HL-60 (cell line): ENCODE results near the gene SLC35C1.

Experiments used
- DNase-seq, 2 experiments: peaks; one replicate each; pipeline ENCODE4 v3.0.0-alpha.2; 2010 to 2020; ENCODE audit warnings: low read depth in 1 of 2, low spot score in 1 of 2
- H3K27ac ChIP-seq: fragments of 250-450 bp; sonication (Bioruptor Pico); replicated peaks from 2 replicates; pipeline ENCODE4 v1.5.1; 2020; ENCODE audit warnings: mild to moderate bottlenecking, moderate library complexity
- H3K27me3 ChIP-seq: fragments of 250-450 bp; sonication (Bioruptor Pico); 2 replicates; pipeline ENCODE4 v1.5.1; 2021; ENCODE audit warnings: mild to moderate bottlenecking, moderate library complexity; ENCODE audit not compliant: insufficient read depth, poor library complexity, severe bottlenecking
- H3K4me3 ChIP-seq: replicated peaks from 2 replicates; pipeline ENCODE4 v1.5.1; 2011; ENCODE audit warnings: mild to moderate bottlenecking, control low read depth, low read length; ENCODE audit not compliant: insufficient read depth
- GABPA ChIP-seq: IDR thresholded peaks from 2 replicates; pipeline ENCODE4 v1.6.1; 2012; ENCODE audit warnings: low read depth
- POLR2AphosphoS5 ChIP-seq: IDR thresholded peaks from 2 replicates; pipeline ENCODE4 v1.6.1; 2012; ENCODE audit warnings: low read depth
- SPI1 ChIP-seq: IDR thresholded peaks from 2 replicates; pipeline ENCODE4 v1.6.1; 2012; ENCODE audit warnings: low read depth, mild to moderate bottlenecking, borderline replicate concordance
- TF ChIP-seq, protein P1 (sequence below): IDR thresholded peaks from 2 replicates; pipeline ENCODE4 v1.6.1; 2012; ENCODE audit warnings: low read depth; ENCODE audit not compliant: insufficient replicate concordance
- TF ChIP-seq, protein P2 (sequence below): IDR thresholded peaks from one replicate; pipeline ENCODE4 v1.5.1; 2011; ENCODE audit warnings: low read length, control low read depth, inconsistent platforms; ENCODE audit not compliant: insufficient read depth

SLC35C1 gene

GRCh38 chr11:45791524-45791923 lies 13.4 kb upstream of the SLC35C1 start:
- DNase-seq, result no peak
- no peak overlapping the region for H3K4me3 ChIP-seq
- no peaks in the 10 kb centered on the region for H3K27me3 ChIP-seq

DNA sequence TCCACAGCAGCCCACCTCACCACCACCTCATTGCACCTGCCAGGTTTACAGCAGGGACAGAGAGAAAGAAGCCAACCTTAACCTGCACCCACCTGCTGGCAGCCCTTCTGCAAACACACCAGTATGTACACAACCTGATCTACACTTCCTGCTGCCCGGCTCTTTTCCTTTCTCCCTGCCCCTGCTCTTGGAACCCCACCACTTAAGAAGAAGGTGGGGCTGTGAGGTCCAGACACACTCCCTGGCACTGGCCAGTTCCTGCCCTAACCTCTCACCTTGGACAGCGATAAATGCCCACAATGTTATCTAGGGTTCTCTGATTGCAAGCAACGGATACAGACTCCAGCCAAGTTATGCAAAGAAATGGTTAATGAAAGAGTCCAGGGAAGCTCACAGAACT lies 10.8 kb upstream of the SLC35C1 start:
- no peaks in the 10 kb centered on the region for H3K27me3 ChIP-seq
- H3K27ac ChIP-seq, result no peak overlapping the region
- H3K4me3 ChIP-seq, result no peak overlapping the region
- TF ChIP-seq, protein P1, sequence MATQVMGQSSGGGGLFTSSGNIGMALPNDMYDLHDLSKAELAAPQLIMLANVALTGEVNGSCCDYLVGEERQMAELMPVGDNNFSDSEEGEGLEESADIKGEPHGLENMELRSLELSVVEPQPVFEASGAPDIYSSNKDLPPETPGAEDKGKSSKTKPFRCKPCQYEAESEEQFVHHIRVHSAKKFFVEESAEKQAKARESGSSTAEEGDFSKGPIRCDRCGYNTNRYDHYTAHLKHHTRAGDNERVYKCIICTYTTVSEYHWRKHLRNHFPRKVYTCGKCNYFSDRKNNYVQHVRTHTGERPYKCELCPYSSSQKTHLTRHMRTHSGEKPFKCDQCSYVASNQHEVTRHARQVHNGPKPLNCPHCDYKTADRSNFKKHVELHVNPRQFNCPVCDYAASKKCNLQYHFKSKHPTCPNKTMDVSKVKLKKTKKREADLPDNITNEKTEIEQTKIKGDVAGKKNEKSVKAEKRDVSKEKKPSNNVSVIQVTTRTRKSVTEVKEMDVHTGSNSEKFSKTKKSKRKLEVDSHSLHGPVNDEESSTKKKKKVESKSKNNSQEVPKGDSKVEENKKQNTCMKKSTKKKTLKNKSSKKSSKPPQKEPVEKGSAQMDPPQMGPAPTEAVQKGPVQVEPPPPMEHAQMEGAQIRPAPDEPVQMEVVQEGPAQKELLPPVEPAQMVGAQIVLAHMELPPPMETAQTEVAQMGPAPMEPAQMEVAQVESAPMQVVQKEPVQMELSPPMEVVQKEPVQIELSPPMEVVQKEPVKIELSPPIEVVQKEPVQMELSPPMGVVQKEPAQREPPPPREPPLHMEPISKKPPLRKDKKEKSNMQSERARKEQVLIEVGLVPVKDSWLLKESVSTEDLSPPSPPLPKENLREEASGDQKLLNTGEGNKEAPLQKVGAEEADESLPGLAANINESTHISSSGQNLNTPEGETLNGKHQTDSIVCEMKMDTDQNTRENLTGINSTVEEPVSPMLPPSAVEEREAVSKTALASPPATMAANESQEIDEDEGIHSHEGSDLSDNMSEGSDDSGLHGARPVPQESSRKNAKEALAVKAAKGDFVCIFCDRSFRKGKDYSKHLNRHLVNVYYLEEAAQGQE, result peak; percentile 77
- TF ChIP-seq GABPA, result no peak
- no peak for DNase-seq

More at GRCh38 chr11:45791524-45791923, 13.4 kb upstream of the SLC35C1 start:
- TF ChIP-seq GABPA (no peak), POLR2AphosphoS5 (no peak), SPI1 (no peak)
- TF ChIP-seq, protein P1, result no peak
- TF ChIP-seq, protein P2, sequence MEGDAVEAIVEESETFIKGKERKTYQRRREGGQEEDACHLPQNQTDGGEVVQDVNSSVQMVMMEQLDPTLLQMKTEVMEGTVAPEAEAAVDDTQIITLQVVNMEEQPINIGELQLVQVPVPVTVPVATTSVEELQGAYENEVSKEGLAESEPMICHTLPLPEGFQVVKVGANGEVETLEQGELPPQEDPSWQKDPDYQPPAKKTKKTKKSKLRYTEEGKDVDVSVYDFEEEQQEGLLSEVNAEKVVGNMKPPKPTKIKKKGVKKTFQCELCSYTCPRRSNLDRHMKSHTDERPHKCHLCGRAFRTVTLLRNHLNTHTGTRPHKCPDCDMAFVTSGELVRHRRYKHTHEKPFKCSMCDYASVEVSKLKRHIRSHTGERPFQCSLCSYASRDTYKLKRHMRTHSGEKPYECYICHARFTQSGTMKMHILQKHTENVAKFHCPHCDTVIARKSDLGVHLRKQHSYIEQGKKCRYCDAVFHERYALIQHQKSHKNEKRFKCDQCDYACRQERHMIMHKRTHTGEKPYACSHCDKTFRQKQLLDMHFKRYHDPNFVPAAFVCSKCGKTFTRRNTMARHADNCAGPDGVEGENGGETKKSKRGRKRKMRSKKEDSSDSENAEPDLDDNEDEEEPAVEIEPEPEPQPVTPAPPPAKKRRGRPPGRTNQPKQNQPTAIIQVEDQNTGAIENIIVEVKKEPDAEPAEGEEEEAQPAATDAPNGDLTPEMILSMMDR, result no peak
- H3K27ac ChIP-seq, result no peak overlapping the region

- DNase-seq, result no peak
Measured at GRCh38 chr11:45795379-45795778, 9.6 kb upstream of the SLC35C1 start.

More at GRCh38 chr11:45795379-45795778, 9.6 kb upstream of the SLC35C1 start:
- Histone ChIP-seq H3K27ac (no peak overlapping the region), H3K27me3 (no peaks in the 10 kb centered on the region), H3K4me3 (no peak overlapping the region)
- TF ChIP-seq POLR2AphosphoS5, result no peak
- TF ChIP-seq, protein P2, result no peak
- TF ChIP-seq SPI1, result no peak
- no peak for TF ChIP-seq GABPA
- TF ChIP-seq, protein P1, result no peak
